Peyer's patch (tissue), 4 donors: ENCODE data around the gene CYB561.
A peak's percentile ranks its signal among the peaks of the same experiment; 100 is the strongest.

ENCODE experiments used
- CTCF ChIP-seq, 6 experiments: fragments of 450-650 bp in 4 of 6; fragments of 200-600 bp in 2 of 6; sonication (generic) in 1 of 6; IDR thresholded peaks; one replicate each; pipeline ENCODE4 v1.5.1; 2017 to 2019; ENCODE audit warnings: antibody characterized with exemption in 6 of 6, mild to moderate bottlenecking in 3 of 6, moderate library complexity in 1 of 6
- POLR2A ChIP-seq, 2 donors: fragments of 450-650 bp; IDR thresholded peaks; one replicate each; pipeline ENCODE4 v1.5.1; 2017; ENCODE audit warnings: antibody characterized with exemption in 2 of 2, mild to moderate bottlenecking in 2 of 2, moderate library complexity in 2 of 2

- peak in 1 of 6 experiments; percentile 11 for TF ChIP-seq CTCF (IDR thresholded peaks at IDR 0.05)
- no peak for TF ChIP-seq POLR2A (IDR thresholded peaks at IDR 0.05)
Measured at GRCh38 chr17:63436523-63437110, 9.5 kb downstream of the CYB561 start.
